GM12878 (cell line): Measurements from ENCODE around the gene JAGN1. TPM values are rescaled to one million over a fixed set of nuclear protein-coding genes. Genes with fewer than 3 reads are reported as not detected.
A peak's percentile ranks its signal among the peaks of the same experiment; 100 is the strongest.

Source experiments
- ATAC-seq: fragments of 200-7000 bp; cut with Tn5 transposase; 3 replicates; pipeline ENCODE4 v1.9.1; 2020; ENCODE audit warnings: mild to moderate bottlenecking, moderate library complexity
- BruUV-seq: library from RNA; stranded (reverse); fragments of 400-500 nt; replicated peaks from 2 replicates; lab custom pipeline; 2021; lab: Mats Ljungman, UMichigan
- CTCF ChIA-PET: fragments of 300-600 bp; sonication (Branson Sonifier 250); formaldehyde crosslinking; extraction: SDS; loops from one replicate; lab custom pipeline; 2021; ENCODE audit warnings: inconsistent platforms; lab: Yijun Ruan, JAX
- POLR2A ChIA-PET: fragments of 350-600 bp; formaldehyde crosslinking; extraction: SDS; loops from one replicate; lab custom pipeline; 2021; ENCODE audit warnings: inconsistent platforms; lab: Charles Lee
- RAD21 ChIA-PET: fragments of 300-600 bp; sonication (Branson Sonifier 250); formaldehyde crosslinking; loops from one replicate; lab custom pipeline; 2023; ENCODE audit warnings: antibody characterized with exemption; ENCODE audit not compliant: unreplicated experiment; lab: Charles Lee
- SMC1A ChIA-PET: fragments of 300-600 bp; sonication (Branson Sonifier 250); formaldehyde crosslinking; loops from one replicate; lab custom pipeline; 2023; ENCODE audit not compliant: unreplicated experiment, uncharacterized antibody; lab: Charles Lee
- DNase-seq: peaks from one replicate; pipeline ENCODE4 v3.0.0-alpha.2; 2011; ENCODE audit warnings: low read depth, low spot score
- FAIRE-seq: peaks from 3 replicates; lab custom pipeline; 2011; peaks lifted over from hg19 to GRCh38; lab: Jason Lieb, UNC
- H2AFZ ChIP-seq: 2 replicates; pipeline ENCODE4 v1.6.0; 2011; ENCODE audit warnings: low read depth, low read length, control low read depth; ENCODE audit not compliant: control insufficient read depth
- H3K27ac ChIP-seq: 2 replicates; pipeline ENCODE4 v1.5.1; 2011; ENCODE audit warnings: control low read depth; ENCODE audit not compliant: control insufficient read depth, insufficient read depth
- H3K27me3 ChIP-seq, 2 experiments: replicated peaks in 1 of 2; 2 replicates each; pipeline versions ENCODE4 v1.6.0 to v1.6.1; 2011; ENCODE audit warnings: low read length in 1 of 2; ENCODE audit not compliant: control insufficient read depth in 2 of 2, insufficient read depth in 2 of 2
- H3K36me3 ChIP-seq, 2 experiments: 2 replicates each; pipeline ENCODE4 v1.5.1; 2011; ENCODE audit warnings: low read length in 1 of 2; ENCODE audit not compliant: control insufficient read depth in 2 of 2, insufficient read depth in 2 of 2
- H3K4me1 ChIP-seq: 2 replicates; pipeline ENCODE4 v1.6.1; 2011; ENCODE audit warnings: mild to moderate bottlenecking, low read length, moderate library complexity, mixed read lengths; ENCODE audit not compliant: control insufficient read depth, insufficient read depth
- H3K4me2 ChIP-seq: 2 replicates; pipeline ENCODE4 v1.6.0; 2011; ENCODE audit warnings: control low read depth; ENCODE audit not compliant: control insufficient read depth, insufficient read depth
- H3K4me3 ChIP-seq: fragments of 200-600 bp; sonication (generic); 2 replicates; pipeline ENCODE4 v1.5.1; 2016
- H3K79me2 ChIP-seq: 2 replicates; pipeline ENCODE4 v1.6.0; 2011; ENCODE audit warnings: low read length; ENCODE audit not compliant: control insufficient read depth, insufficient read depth
- H3K9ac ChIP-seq: 2 replicates; pipeline ENCODE4 v1.8.0; 2011; ENCODE audit warnings: low read length, control low read depth, mixed read lengths; ENCODE audit not compliant: control insufficient read depth, insufficient read depth
- H3K9me3 ChIP-seq: replicated peaks from 3 replicates; pipeline ENCODE4 v1.5.1; 2011; ENCODE audit warnings: mild to moderate bottlenecking, low read length; ENCODE audit not compliant: control insufficient read depth, insufficient read depth
- H4K20me1 ChIP-seq: 2 replicates; pipeline ENCODE4 v1.6.0; 2011; ENCODE audit not compliant: control insufficient read depth, insufficient read depth
- BHLHE40 ChIP-seq, 2 experiments: fragments of 450-650 bp in 1 of 2; IDR thresholded peaks; 2 replicates each; pipeline ENCODE4 v1.6.1; 2011 to 2017; ENCODE audit warnings: low read depth in 2 of 2, borderline replicate concordance in 1 of 2, improper control_type of control experiment in 1 of 2, low read length in 1 of 2, mild to moderate bottlenecking in 1 of 2
- EED ChIP-seq: sonication (generic); IDR thresholded peaks from 2 replicates; pipeline ENCODE4 v1.6.1; 2016; ENCODE audit warnings: antibody characterized with exemption, low read depth
- EP300 ChIP-seq, 2 experiments: fragments of 150-350 bp in 1 of 2; IDR thresholded peaks; 2 replicates each; pipeline ENCODE4 v1.6.1; 2011 to 2012; ENCODE audit warnings: low read depth in 2 of 2, low read length in 2 of 2, borderline replicate concordance in 1 of 2, improper control_type of control experiment in 1 of 2, inconsistent platforms in 1 of 2; ENCODE audit not compliant: control insufficient read depth in 1 of 2
- NR2F1 ChIP-seq: fragments of 450-650 bp; conservative IDR thresholded peaks from 2 replicates; pipeline ENCODE4 v1.6.1; 2017; ENCODE audit warnings: mild to moderate bottlenecking
- POU2F2 ChIP-seq: IDR thresholded peaks from 3 replicates; pipeline ENCODE4 v1.6.1; 2011; ENCODE audit warnings: low read depth, mild to moderate bottlenecking, low read length, borderline replicate concordance
- SKIL ChIP-seq: fragments of 450-650 bp; IDR thresholded peaks from 2 replicates; pipeline ENCODE4 v1.6.1; 2017; ENCODE audit warnings: mild to moderate bottlenecking, low read depth, inconsistent platforms; ENCODE audit not compliant: poor library complexity, severe bottlenecking
- SREBF1 ChIP-seq: IDR thresholded peaks from 2 replicates; pipeline ENCODE4 v1.6.1; 2012; ENCODE audit warnings: mild to moderate bottlenecking, low read length
- TCF7 ChIP-seq: IDR thresholded peaks from 2 replicates; pipeline ENCODE4 v1.6.1; 2014; ENCODE audit warnings: antibody characterized with exemption, borderline replicate concordance
- WGBS: methylation state at CpG from one replicate; pipeline ENCODE4 v1.1.6; 2016; ENCODE audit warnings: low lambda C conversion rate; ENCODE audit not compliant: insufficient replicate concordance, insufficient coverage; ENCODE audit errors: missing lambda C conversion rate; 5-methylcytosine and 5-hydroxymethylcytosine counted together
- in situ Hi-C: fragments of 300-500 bp; cut with MboI; formaldehyde crosslinking; loops from 9 replicates; pipeline ENCODE4 v1.14.3; 2018; ENCODE audit warnings: mixed read lengths
- intact Hi-C: fragments of 100-400 bp; cut with micrococcal nuclease; formaldehyde crosslinking; loops from one replicate; pipeline ENCODE4 v1.14.2; 2022; ENCODE audit not compliant: unreplicated experiment
- polyA plus RNA-seq, 11 experiments: library from polyadenylated mRNA; depleted of rRNA in 4 of 11; unstranded in 6 of 11; stranded (reverse) in 5 of 11; fragments of >200 nt; fragmentation: Nextera tagmentation in 4 of 11; fragmentation: Illumina TruSeq in 1 of 11; extraction: Ambion mirVana in 4 of 11; extraction: Trizol in 1 of 11; gene quantifications; 1 replicate in 1 of 11; 2 replicates in 10 of 11; pipeline versions ENCODE4 v1.2.1 to v1.2.3, GENCODE V29; 2011 to 2016; ENCODE audit warnings: inconsistent platforms in 2 of 11, missing spikeins in 2 of 11, low read depth in 1 of 11
- total RNA-seq, 4 experiments: library from RNA; depleted of rRNA in 3 of 4; stranded (reverse); fragments of >200 nt in 3 of 4; fragmentation: Illumina TruSeq in 1 of 4; extraction: Trizol in 1 of 4; gene quantifications; 2 replicates each; pipeline versions ENCODE4 v1.2.1 to v1.2.3, GENCODE V29; 2013 to 2021

JAGN1 gene
- total and polyA plus RNA-seq, 10 of the 15 experiments (the other 5 are each of a cell fraction or from before 2014, with no cell fraction given) = 23.3 to 56.0 (median 35.4) TPM

- TF ChIP-seq BHLHE40 (IDR thresholded peaks at IDR 0.05; ENCODE audit: borderline replicate concordance in 1 of 2, low read depth in 2 of 2, low read length in 1 of 2) = peak; percentile 86 to 95; a peak in 3 of 4 replicates
- TF ChIP-seq, all 136 proteins: peak for 26
Measured at GRCh38 chr3:9843715-9844438, 46.5 kb upstream of the JAGN1 start, which contains the start of gene RPUSD3 (continued).

GRCh38 chr3:9846231-9846630 is 44.2 kb upstream of the JAGN1 start:
- Histone ChIP-seq H3K27ac (no peak overlapping the region), H2AFZ (no peak overlapping the region), H4K20me1 (no peaks in the 10 kb centered on the region), H3K4me1 (peaks cover 11% of the 10 kb centered on the region), H3K4me2 (no peak overlapping the region), H3K9ac (no peak overlapping the region), H3K36me3 (peaks cover 0 to 1% of the 10 kb centered on the region in 2 experiments; a peak in 1 of 4 replicates), H3K27me3 (no peaks in the 10 kb centered on the region), H3K79me2 (peaks cover 8% of the 10 kb centered on the region), H3K4me3 (no peak overlapping the region), H3K9me3 (no peaks in the 10 kb centered on the region)
- no peak for DNase-seq
- no peak for ATAC-seq
- ChIA-PET POLR2A (interaction anchor here (0.6 kb wide), 1 partner anchor 344 kb away, joined by 3 read pairs; no protein-coding TSS in a partner anchor), SMC1A (interaction anchor here (0.5 to 1.2 kb wide), 2 partner anchors 85 to 453 kb away, joined by 3 read pairs; no protein-coding TSS in a partner anchor), RAD21 (interaction anchor here (1.4 to 1.6 kb wide), 2 partner anchors 87 to 476 kb away, joined by 5 to 6 read pairs; partner anchors contain the start of gene CRELD1), CTCF (interaction anchor here (0.6 to 4.2 kb wide), 3 partner anchors 34 to 348 kb away, joined by 3 to 24 read pairs (median 4); partner anchors contain the start of genes CIDEC and CRELD1)
- intact Hi-C loops = no loop called here
- in situ Hi-C loops = no loop called here
- no peak for TF ChIP-seq EP300 (IDR thresholded peaks at IDR 0.05; ENCODE audit: borderline replicate concordance in 1 of 2, control insufficient read depth in 1 of 2, low read depth in 2 of 2, low read length in 2 of 2)
- no peak for TF ChIP-seq NR2F1
- no peak for TF ChIP-seq SKIL
- TF ChIP-seq EED = no peak
- TF ChIP-seq POU2F2 = no peak
- TF ChIP-seq SREBF1 = no peak
- TF ChIP-seq TCF7 = no peak
- FAIRE-seq = no peak
- 76% methylated on average over 6 of the region's 6 CpGs for WGBS
- BruUV-seq = no TSS peak
